GM18951 (cell line): ENCODE data around the gene GPR26.

Experiments used
- POLR2A ChIP-seq: IDR thresholded peaks from 4 replicates; pipeline ENCODE4 v1.6.1; 2011; ENCODE audit warnings: mild to moderate bottlenecking; ENCODE audit not compliant: insufficient read length, insufficient read depth; ENCODE audit errors: extremely low read depth
- in situ Hi-C: fragments of 300-500 bp; cut with MboI; formaldehyde crosslinking; loops from one replicate; pipeline ENCODE4 v1.12.0; 2022; ENCODE audit warnings: low sequenced_read_pairs, mixed read lengths, inconsistent platforms; ENCODE audit not compliant: unreplicated experiment

Gene GPR26

GRCh38 chr10:123741146-123741545 lies 75.0 kb downstream of the GPR26 start:
- in situ Hi-C loops: no loop called here
- no peak for TF ChIP-seq POLR2A

- in situ Hi-C loops: no loop called here
- no peak for TF ChIP-seq POLR2A
Measured at GRCh38 chr10:123741711-123742110, 75.6 kb downstream of the GPR26 start.

GRCh38 chr10:123742751-123743440 lies 76.7 kb downstream of the GPR26 start:
- in situ Hi-C loops: no loop called here
- TF ChIP-seq POLR2A: no peak

- in situ Hi-C loops: no loop called here
- TF ChIP-seq POLR2A: no peak
Measured at GRCh38 chr10:123743441-123744223, 77.5 kb downstream of the GPR26 start.

- TF ChIP-seq POLR2A: no peak
- in situ Hi-C loops: no loop called here
Measured at GRCh38 chr10:123744224-123744536, 78.0 kb downstream of the GPR26 start.
